Measurements from ENCODE around the gene VWA3A.

VWA3A gene

GRCh38 chr16:22183901-22184614 lies 91.7 kb downstream of the VWA3A start:
- no peak overlapping the region for H3K4me2 ChIP-seq (ENCODE audit: low read length)
- H3K9me2 ChIP-seq (replicated peaks; ENCODE audit: control insufficient read depth, low read length) = no peaks in the 10 kb centered on the region
- H3K4me3 ChIP-seq (ENCODE audit: low read length) = no peak overlapping the region
- H3K27ac ChIP-seq (ENCODE audit: low read depth, low read length) = no peak overlapping the region
- peak; percentile 70 for TF ChIP-seq CTCF (IDR thresholded peaks at IDR 0.05; ENCODE audit: low read depth, low read length, poor library complexity, severe bottlenecking)
- no peak for TF ChIP-seq EZH2phosphoT487 (IDR thresholded peaks at IDR 0.05; ENCODE audit: borderline replicate concordance, low read length)
- peaks cover 10% of the 10 kb centered on the region for H3K4me1 ChIP-seq (ENCODE audit: control insufficient read depth, low read length)
- H3K27me3 ChIP-seq (ENCODE audit: control insufficient read depth, low read length) = peaks cover 3% of the 10 kb centered on the region; the same call in 1 of the 2 replicates
- H4K20me1 ChIP-seq (ENCODE audit: control insufficient read depth, insufficient read depth, low read depth, low read length) = no peaks in the 10 kb centered on the region
- no peaks in the 10 kb centered on the region for H3K36me3 ChIP-seq (ENCODE audit: control insufficient read depth, low read length)
- no peaks in the 10 kb centered on the region for H3K9me3 ChIP-seq (ENCODE audit: control insufficient read depth, insufficient read depth, low read length)
- H3F3A ChIP-seq (ENCODE audit: control insufficient read depth, insufficient read depth) = 0 out of 2 replicates have a peak, but pooled peaks cover 2% of the 10 kb centered on the region
- no peaks in the 10 kb centered on the region for H3K79me2 ChIP-seq (ENCODE audit: control insufficient read depth, low read length)

GRCh38 chr16:22184615-22184968 lies 92.3 kb downstream of the VWA3A start:
- Histone ChIP-seq H3K27me3 (ENCODE audit: control insufficient read depth, low read length) (peaks cover 3% of the 10 kb centered on the region; the same call in 1 of the 2 replicates), H3K9me2 (replicated peaks; ENCODE audit: control insufficient read depth, low read length) (no peaks in the 10 kb centered on the region), H3K79me2 (ENCODE audit: control insufficient read depth, low read length) (no peaks in the 10 kb centered on the region), H3K36me3 (ENCODE audit: control insufficient read depth, low read length) (no peaks in the 10 kb centered on the region), H3K27ac (ENCODE audit: low read depth, low read length) (no peak overlapping the region), H3K4me1 (ENCODE audit: control insufficient read depth, low read length) (peaks cover 15% of the 10 kb centered on the region), H4K20me1 (ENCODE audit: control insufficient read depth, insufficient read depth, low read depth, low read length) (no peaks in the 10 kb centered on the region), H3K4me2 (ENCODE audit: low read length) (no peak overlapping the region), H3K9me3 (ENCODE audit: control insufficient read depth, insufficient read depth, low read length) (no peaks in the 10 kb centered on the region), H3K4me3 (ENCODE audit: low read length) (no peak overlapping the region), H3F3A (ENCODE audit: control insufficient read depth, insufficient read depth) (0 out of 2 replicates have a peak, but pooled peaks cover 6% of the 10 kb centered on the region)
- no peak for TF ChIP-seq CTCF (IDR thresholded peaks at IDR 0.05; ENCODE audit: low read depth, low read length, poor library complexity, severe bottlenecking)
- no peak for TF ChIP-seq EZH2phosphoT487 (IDR thresholded peaks at IDR 0.05; ENCODE audit: borderline replicate concordance, low read length)

- peaks cover 18% of the 10 kb centered on the region for H3K4me1 ChIP-seq (ENCODE audit: control insufficient read depth, low read length)
- no peak overlapping the region for H3K27ac ChIP-seq (ENCODE audit: low read depth, low read length)
- H3K4me2 ChIP-seq (ENCODE audit: low read length) = no peak overlapping the region
- no peak overlapping the region for H3K4me3 ChIP-seq (ENCODE audit: low read length)
- H4K20me1 ChIP-seq (ENCODE audit: control insufficient read depth, insufficient read depth, low read depth, low read length) = no peaks in the 10 kb centered on the region
- no peaks in the 10 kb centered on the region for H3K9me2 ChIP-seq (replicated peaks; ENCODE audit: control insufficient read depth, low read length)
- no peaks in the 10 kb centered on the region for H3K27me3 ChIP-seq (ENCODE audit: control insufficient read depth, low read length)
- no peaks in the 10 kb centered on the region for H3K9me3 ChIP-seq (ENCODE audit: control insufficient read depth, insufficient read depth, low read length)
- H3K36me3 ChIP-seq (ENCODE audit: control insufficient read depth, low read length) = no peaks in the 10 kb centered on the region
- H3K79me2 ChIP-seq (ENCODE audit: control insufficient read depth, low read length) = no peaks in the 10 kb centered on the region
- TF ChIP-seq CTCF (IDR thresholded peaks at IDR 0.05; ENCODE audit: low read depth, low read length, poor library complexity, severe bottlenecking) (peak; percentile 58), EZH2phosphoT487 (IDR thresholded peaks at IDR 0.05; ENCODE audit: borderline replicate concordance, low read length) (no peak)
- 0 out of 2 replicates have a peak, but pooled peaks cover 6% of the 10 kb centered on the region for H3F3A ChIP-seq (ENCODE audit: control insufficient read depth, insufficient read depth)
These were observed 94.2 kb downstream of the VWA3A start for GRCh38 chr16:22186517-22186916.

Measured in DOHH2 (cell line).